Liver (tissue), 9 donors: ENCODE data around the gene NCMAP. TPM values are rescaled to one million over a fixed set of nuclear protein-coding genes. Genes with fewer than 3 reads are reported as not detected.

Experiments used
- DNase-seq: peaks from one replicate; pipeline ENCODE4 v3.0.0-alpha.2; 2017; ENCODE audit warnings: low spot score
- H3K27ac ChIP-seq, 2 donors: one replicate each; pipeline ENCODE4 v1.7.0; 2013; ENCODE audit warnings: inconsistent platforms in 2 of 2, low read length in 2 of 2, control low read depth in 1 of 2, low read depth in 1 of 2, mild to moderate bottlenecking in 1 of 2
- H3K27me3 ChIP-seq, 4 donors: one replicate each; pipeline versions ENCODE4 v1.6.1 to v1.7.0; 2013; ENCODE audit warnings: low read length in 3 of 4, inconsistent platforms in 1 of 4, mild to moderate bottlenecking in 1 of 4, moderate library complexity in 1 of 4; ENCODE audit not compliant: control insufficient read depth in 4 of 4, insufficient read depth in 4 of 4
- H3K36me3 ChIP-seq, 4 donors: one replicate each; pipeline versions ENCODE4 v1.6.1 to v1.7.0; 2013; ENCODE audit warnings: low read length in 3 of 4, mild to moderate bottlenecking in 3 of 4, low read depth in 1 of 4, moderate library complexity in 1 of 4; ENCODE audit not compliant: control insufficient read depth in 4 of 4, insufficient read depth in 3 of 4
- H3K4me1 ChIP-seq, 4 donors: one replicate each; pipeline versions ENCODE4 v1.6.1 to v1.7.0; 2013; ENCODE audit warnings: low read length in 3 of 4, mild to moderate bottlenecking in 3 of 4, moderate library complexity in 1 of 4; ENCODE audit not compliant: control insufficient read depth in 4 of 4, insufficient read depth in 4 of 4
- H3K4me3 ChIP-seq, 3 donors: one replicate each; pipeline versions ENCODE4 v1.6.1 to v1.7.0; 2013; ENCODE audit warnings: low read length in 3 of 3, control low read depth in 1 of 3, low read depth in 1 of 3, mild to moderate bottlenecking in 1 of 3
- H3K9ac ChIP-seq, 2 donors: one replicate each; pipeline ENCODE4 v1.7.0; 2013; ENCODE audit warnings: low read length in 2 of 2, mild to moderate bottlenecking in 2 of 2, moderate library complexity in 2 of 2, control low read depth in 1 of 2, low read depth in 1 of 2
- H3K9me3 ChIP-seq, 4 donors: one replicate each; pipeline versions ENCODE4 v1.6.1 to v1.7.0; 2013; ENCODE audit warnings: low read length in 3 of 4; ENCODE audit not compliant: control insufficient read depth in 4 of 4
- ATF3 ChIP-seq: IDR thresholded peaks from 2 replicates; pipeline ENCODE4 v1.6.1; 2016; ENCODE audit warnings: antibody characterized with exemption
- CTCF ChIP-seq: fragments of 150-350 bp; IDR thresholded peaks from 2 replicates; pipeline ENCODE4 v1.5.1; 2017; ENCODE audit warnings: improper control_type of control experiment, low read depth, low read length; ENCODE audit not compliant: missing input control
- FOXA1 ChIP-seq: IDR thresholded peaks from 2 replicates; pipeline ENCODE4 v1.6.1; 2016; ENCODE audit warnings: antibody characterized with exemption
- FOXA2 ChIP-seq: IDR thresholded peaks from 2 replicates; pipeline ENCODE4 v1.6.1; 2016; ENCODE audit warnings: antibody characterized with exemption
- HNF4A ChIP-seq, 2 donors: conservative IDR thresholded peaks; 2 replicates each; pipeline ENCODE4 v1.6.1; 2016; ENCODE audit warnings: antibody characterized with exemption in 2 of 2, mild to moderate bottlenecking in 2 of 2
- JUND ChIP-seq, 2 donors: IDR thresholded peaks; 2 replicates each; pipeline ENCODE4 v1.6.1; 2016; ENCODE audit warnings: antibody characterized with exemption in 2 of 2
- NR2F2 ChIP-seq: IDR thresholded peaks from 2 replicates; pipeline ENCODE4 v1.6.1; 2016; ENCODE audit warnings: antibody characterized with exemption
- RAD21 ChIP-seq, 2 donors: IDR thresholded peaks; 2 replicates each; pipeline ENCODE4 v1.6.1; 2016; ENCODE audit warnings: antibody characterized with exemption in 2 of 2, mild to moderate bottlenecking in 2 of 2
- REST ChIP-seq: IDR thresholded peaks from 2 replicates; pipeline ENCODE4 v1.6.1; 2016; ENCODE audit warnings: antibody characterized with exemption, mild to moderate bottlenecking
- RXRA ChIP-seq, 2 donors: IDR thresholded peaks; 2 replicates each; pipeline ENCODE4 v1.6.1; 2017 to 2018; ENCODE audit warnings: antibody characterized with exemption in 2 of 2, mild to moderate bottlenecking in 1 of 2
- SP1 ChIP-seq: IDR thresholded peaks from 2 replicates; pipeline ENCODE4 v1.6.1; 2018; ENCODE audit warnings: antibody characterized with exemption, mild to moderate bottlenecking
- TAF1 ChIP-seq: conservative IDR thresholded peaks from 2 replicates; pipeline ENCODE4 v1.6.1; 2016; ENCODE audit warnings: antibody characterized with exemption, mild to moderate bottlenecking
- YY1 ChIP-seq: IDR thresholded peaks from 2 replicates; pipeline ENCODE4 v1.6.1; 2016; ENCODE audit warnings: antibody characterized with exemption, mild to moderate bottlenecking
- ZBTB33 ChIP-seq: IDR thresholded peaks from 2 replicates; pipeline ENCODE4 v1.6.1; 2016; ENCODE audit warnings: antibody characterized with exemption
- WGBS: extraction: QIAGEN DNeasy Blood & Tissue Kit; methylation state at CpG from one replicate; pipeline ENCODE4 v1.1.7; 2013; 5-methylcytosine and 5-hydroxymethylcytosine counted together
- polyA plus RNA-seq, 2 donors: library from polyadenylated mRNA; stranded (reverse) in 1 of 2; unstranded in 1 of 2; fragments of 200-250 nt in 1 of 2; fragments of >200 nt in 1 of 2; fragmentation: Nextera tagmentation in 1 of 2; extraction: Ambion mirVana in 1 of 2; gene quantifications; one replicate each; pipeline versions ENCODE4 v1.2.1 to v1.2.3, GENCODE V29; 2013 to 2015
- total RNA-seq, 2 donors: library from RNA; depleted of rRNA; stranded (reverse); fragments of >200 nt; gene quantifications; one replicate each; pipeline ENCODE4 v1.2.3, GENCODE V29; 2014
- donor health status: healthy.
- donor health status: healthy.
- donor health status: healthy.
- donor health status: healthy.
- donor health status: healthy.

NCMAP gene
- total and polyA plus RNA-seq, 4 donors = 0.31 to 4.8 (median 0.61) TPM

- TF ChIP-seq RXRA (IDR thresholded peaks at IDR 0.05) (no peak), YY1 (no peak), TAF1 (no peak), NR2F2 (no peak), ATF3 (no peak), JUND (IDR thresholded peaks at IDR 0.05) (no peak)
Observed at GRCh38 chr1:24640288-24640687, 84.4 kb downstream of the NCMAP start (continued).

GRCh38 chr1:24641646-24642151, 85.8 kb downstream of the NCMAP start:
- peak overlapping the region; percentile 14 to 81 (median 44) for H3K4me3 ChIP-seq
- H3K27me3 ChIP-seq = no peaks in the 10 kb centered on the region
- TF ChIP-seq YY1 (peak; percentile 72), CTCF (no peak), REST (no peak)
- peaks cover 8 to 28% (median 26%) of the 10 kb centered on the region in 4 donors for H3K4me1 ChIP-seq
- WGBS = 23% methylated on average over 24 of the region's 24 CpGs
- H3K9ac ChIP-seq = peak overlapping the region; percentile 55 to 69
- peak overlapping the region; percentile 97 to 100 for H3K27ac ChIP-seq
- H3K9me3 ChIP-seq = no peaks in the 10 kb centered on the region
- H3K36me3 ChIP-seq = peaks cover 1 to 9% (median 2%) of the 10 kb centered on the region in 4 donors
- peak; percentile 45 for DNase-seq

- peak; percentile 96 for DNase-seq
- H3K36me3 ChIP-seq = peaks cover 1 to 18% (median 11%) of the 10 kb centered on the region in 4 donors
- H3K4me1 ChIP-seq = peaks cover 8 to 28% (median 26%) of the 10 kb centered on the region in 4 donors
- H3K9ac ChIP-seq = peak within 1 kb of the TSS; percentile 97 to 99
- H3K27ac ChIP-seq = peak within 1 kb of the TSS; percentile 97 to 100
- H3K4me3 ChIP-seq = peak within 1 kb of the TSS; percentile 90 to 99 (median 96)
- no peaks in the 10 kb centered on the region for H3K9me3 ChIP-seq
- no peaks in the 10 kb centered on the region for H3K27me3 ChIP-seq
- under 1% methylated on average over 95 of the region's 95 CpGs for WGBS
- TF ChIP-seq CTCF (peak; percentile 9), FOXA2 (peak; percentile 22), SP1 (peak; percentile 91), ATF3 (no peak), RAD21 (IDR thresholded peaks at IDR 0.05) (peak in 1 of 2 donors; percentile 18), ZBTB33 (peak; percentile 95), FOXA1 (peak; percentile 69), JUND (IDR thresholded peaks at IDR 0.05) (peak; percentile 28 to 39), YY1 (peak; percentile 95), TAF1 (peak; percentile 90), RXRA (IDR thresholded peaks at IDR 0.05) (peak; percentile 63 to 64), HNF4A (conservative IDR thresholded peaks at IDR 0.05) (peak in 1 of 2 donors; percentile 35)
Observed at GRCh38 chr1:24642481-24643362, 86.8 kb downstream of the NCMAP start, which contains the start of gene SRRM1. Gene SRRM1 (plus strand): TSS chr1:24643302. CDS start chr1:24643327, 25 bp downstream.
